NCI-H345 (cell line): ENCODE measurements around the gene SECTM1.
"Not testable (repeated sequence)": the region's sequence is repeated elsewhere in the genome, so short reads cannot be mapped to it uniquely, and the experiment has no call there.

Source experiments
- DNase-seq: peaks from one replicate; lab custom pipeline; 2025; lab: John Stamatoyannopoulos, UW

SECTM1 gene

DNA sequence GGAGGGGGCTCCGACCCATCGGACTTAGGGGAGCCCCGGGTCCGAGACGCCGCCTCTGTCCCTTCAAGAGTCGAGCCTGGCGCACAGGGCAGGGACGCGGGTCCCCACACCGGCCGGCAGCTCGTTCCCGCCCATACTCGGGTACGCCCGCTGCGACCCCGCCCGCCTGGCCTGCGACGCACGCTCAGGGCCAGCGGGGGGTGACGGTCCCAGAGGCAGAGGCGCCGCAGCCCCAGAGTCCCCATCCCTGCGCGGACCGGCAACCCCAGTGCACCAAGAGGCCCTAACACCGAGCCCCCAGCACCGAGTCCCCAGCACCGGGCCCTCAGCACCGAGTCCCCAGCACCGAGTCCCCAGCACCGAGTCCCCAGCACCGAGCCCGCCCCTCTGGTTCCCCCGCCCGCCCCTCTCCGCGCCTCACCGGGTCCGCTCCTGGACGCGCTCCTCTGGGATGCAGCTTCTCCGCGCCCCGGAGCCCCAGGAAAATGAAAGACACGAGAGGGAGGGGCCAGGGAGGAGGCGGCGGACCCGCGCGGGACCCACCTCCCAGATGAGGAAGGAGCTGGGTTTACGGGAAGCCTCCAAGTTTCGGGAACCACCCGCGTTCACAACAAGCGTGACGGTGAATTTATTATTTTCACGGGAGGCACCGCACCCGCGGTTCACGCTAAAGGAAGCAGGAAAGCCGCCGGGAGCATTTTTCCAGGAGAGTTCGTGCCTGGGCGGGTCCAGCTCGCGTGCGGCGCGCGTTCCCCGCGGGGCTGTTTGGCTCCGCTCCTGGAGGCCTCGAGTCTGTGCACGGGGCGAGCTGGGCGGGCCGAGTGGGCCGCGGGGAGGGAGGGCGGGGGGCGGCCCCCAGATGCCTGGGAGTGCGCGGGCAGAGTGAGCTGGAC lies at the start of gene SECTM1:
SECTM1 (minus strand) TSS at position 488 of the 893 bp plus-strand sequence. CDS start 6,526 bp downstream, outside the sequence.
- peak; percentile 23 for DNase-seq

- no peak for DNase-seq
Observed at GRCh38 chr17:82382933-82383255, 49.3 kb upstream of the SECTM1 start.

DNA sequence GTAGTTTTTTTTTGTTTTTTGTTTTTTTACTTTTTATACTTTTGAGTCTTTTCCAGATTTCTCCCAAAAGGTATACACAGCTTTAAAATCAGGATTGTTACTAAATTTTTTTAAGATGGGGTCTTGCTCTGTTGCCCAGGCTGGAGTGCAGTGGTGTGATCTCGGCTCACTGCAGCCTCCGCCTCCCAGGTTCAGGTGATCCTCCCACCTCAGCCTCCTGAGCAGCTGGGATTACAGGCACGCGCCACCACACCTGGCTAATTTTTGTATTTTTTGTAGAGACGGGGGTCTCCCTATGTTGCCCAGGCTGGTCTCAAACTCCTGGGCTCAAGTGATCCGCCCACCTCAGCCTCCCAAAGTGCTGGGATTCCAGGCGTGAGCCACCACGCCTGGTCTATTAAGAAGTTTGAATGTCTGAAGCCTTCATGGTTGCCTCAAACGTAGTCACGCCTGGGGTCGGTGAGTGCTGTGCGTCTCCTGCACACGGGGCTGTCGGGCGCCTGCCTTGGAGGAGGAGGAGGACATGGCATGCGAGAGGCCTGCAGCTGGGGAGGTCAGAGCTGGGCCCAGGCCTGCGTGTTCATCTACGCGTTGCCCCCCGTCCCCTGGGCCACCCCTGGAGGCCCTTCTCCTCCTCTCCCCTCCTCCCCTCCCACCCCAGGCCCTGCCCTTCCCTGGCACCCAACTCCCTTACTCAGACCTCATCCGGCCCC lies 48.8 kb upstream of the SECTM1 start:
- not testable (repeated sequence) for DNase-seq

- not testable (repeated sequence) for DNase-seq
Observed at GRCh38 chr17:82381703-82382009, 48.1 kb upstream of the SECTM1 start.

DNA sequence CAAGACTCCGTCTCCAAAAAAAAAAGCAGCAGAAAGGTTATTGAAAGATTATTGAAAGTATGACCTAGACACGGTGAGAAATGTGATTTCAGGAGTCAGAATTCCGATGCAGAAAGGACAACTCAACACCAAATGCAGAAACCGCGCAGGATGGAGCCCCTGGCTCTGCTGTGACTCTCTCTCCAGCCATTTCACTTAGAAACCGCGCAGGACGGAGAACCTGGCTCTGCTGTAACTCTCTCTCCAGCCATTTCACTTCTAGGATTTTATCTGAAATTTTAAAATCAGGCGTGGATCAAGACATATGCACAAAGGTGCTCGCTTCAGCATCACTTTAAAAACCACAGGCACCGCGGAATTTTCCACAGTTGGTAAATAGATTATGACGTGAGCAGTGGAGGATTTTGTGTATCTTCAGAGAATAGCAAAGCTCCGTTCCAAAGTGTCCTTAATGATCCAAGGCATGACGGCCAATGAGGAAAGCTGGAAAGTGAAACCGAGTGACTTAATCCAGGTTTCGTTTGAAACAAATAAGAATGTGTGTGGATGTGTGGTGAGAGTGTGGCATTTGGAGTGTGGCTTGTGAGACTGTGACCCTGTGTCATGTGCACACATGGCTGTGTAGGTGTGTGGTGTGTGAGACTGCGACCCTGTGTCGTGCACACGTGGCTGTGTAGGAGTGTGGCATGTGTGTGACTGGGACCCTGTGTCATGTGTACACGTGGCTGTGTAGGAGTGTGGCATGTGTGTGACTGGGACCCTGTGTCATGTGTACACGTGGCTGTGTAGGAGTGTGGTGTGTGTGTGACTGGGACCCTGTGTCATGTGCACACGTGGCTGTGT lies 47.5 kb upstream of the SECTM1 start:
- peak; percentile 10 for DNase-seq

GRCh38 chr17:82378741-82379021 lies 45.1 kb upstream of the SECTM1 start:
- no peak for DNase-seq

- no peak for DNase-seq
Observed at GRCh38 chr17:82377924-82378740, 44.6 kb upstream of the SECTM1 start.

DNA sequence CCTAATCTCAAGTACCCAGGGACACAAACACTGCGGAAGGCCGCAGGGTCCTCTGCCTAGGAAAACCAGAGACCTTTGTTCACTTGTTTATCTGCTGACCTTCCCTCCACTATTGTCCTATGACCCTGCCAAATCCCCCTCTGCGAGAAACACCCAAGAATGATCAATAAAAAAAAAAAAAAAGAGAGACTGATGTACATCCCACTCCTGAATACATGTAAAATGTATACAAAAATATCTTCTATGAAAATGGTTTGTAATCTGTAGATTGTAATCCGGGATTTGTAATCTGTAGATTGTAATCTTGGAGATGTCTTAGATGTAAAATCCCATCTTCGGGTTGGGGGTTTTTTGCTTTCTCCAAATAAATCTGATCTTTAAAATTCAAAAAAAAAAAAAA lies 43.7 kb upstream of the SECTM1 start:
- not testable (repeated sequence) for DNase-seq

- DNase-seq, result no peak
Observed at GRCh38 chr17:82376042-82376730, 42.6 kb upstream of the SECTM1 start.

DNA sequence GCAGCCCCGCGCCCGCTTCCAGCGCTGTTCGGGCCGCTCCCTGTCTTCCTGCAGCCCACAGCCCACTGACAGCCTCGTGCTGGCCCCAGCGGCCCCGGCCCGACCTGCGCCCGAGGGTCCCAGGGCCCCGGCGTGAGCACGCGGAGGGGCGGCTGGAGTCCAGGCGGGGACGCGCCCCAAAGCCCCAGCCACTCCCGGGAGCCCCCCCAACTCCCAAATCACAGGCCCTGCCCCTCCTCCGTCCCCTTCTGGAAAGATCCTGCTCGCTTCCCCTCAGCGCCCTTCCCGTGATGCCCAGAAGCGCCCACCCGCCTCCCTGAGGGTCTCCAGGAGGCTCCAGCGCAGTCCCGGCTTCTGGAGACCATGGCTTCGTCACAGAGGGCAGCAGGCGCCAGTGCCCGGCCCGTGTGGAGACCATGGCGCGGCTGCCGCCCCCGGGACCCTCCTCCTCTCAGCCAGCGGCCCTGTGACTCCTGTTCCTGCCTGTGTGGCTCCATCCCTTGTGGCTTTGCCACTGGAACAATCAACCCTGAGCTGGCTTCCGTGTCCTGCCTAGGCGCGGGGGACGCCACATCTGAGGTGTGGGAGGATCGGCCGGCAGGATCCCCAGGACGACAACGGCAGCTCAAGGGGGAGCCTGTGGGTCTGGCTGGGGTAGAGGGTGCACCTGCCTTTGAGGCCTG lies 41.9 kb upstream of the SECTM1 start:
- DNase-seq, result no peak

- DNase-seq, result no peak
Observed at GRCh38 chr17:82374626-82375331, 41.2 kb upstream of the SECTM1 start.

DNA sequence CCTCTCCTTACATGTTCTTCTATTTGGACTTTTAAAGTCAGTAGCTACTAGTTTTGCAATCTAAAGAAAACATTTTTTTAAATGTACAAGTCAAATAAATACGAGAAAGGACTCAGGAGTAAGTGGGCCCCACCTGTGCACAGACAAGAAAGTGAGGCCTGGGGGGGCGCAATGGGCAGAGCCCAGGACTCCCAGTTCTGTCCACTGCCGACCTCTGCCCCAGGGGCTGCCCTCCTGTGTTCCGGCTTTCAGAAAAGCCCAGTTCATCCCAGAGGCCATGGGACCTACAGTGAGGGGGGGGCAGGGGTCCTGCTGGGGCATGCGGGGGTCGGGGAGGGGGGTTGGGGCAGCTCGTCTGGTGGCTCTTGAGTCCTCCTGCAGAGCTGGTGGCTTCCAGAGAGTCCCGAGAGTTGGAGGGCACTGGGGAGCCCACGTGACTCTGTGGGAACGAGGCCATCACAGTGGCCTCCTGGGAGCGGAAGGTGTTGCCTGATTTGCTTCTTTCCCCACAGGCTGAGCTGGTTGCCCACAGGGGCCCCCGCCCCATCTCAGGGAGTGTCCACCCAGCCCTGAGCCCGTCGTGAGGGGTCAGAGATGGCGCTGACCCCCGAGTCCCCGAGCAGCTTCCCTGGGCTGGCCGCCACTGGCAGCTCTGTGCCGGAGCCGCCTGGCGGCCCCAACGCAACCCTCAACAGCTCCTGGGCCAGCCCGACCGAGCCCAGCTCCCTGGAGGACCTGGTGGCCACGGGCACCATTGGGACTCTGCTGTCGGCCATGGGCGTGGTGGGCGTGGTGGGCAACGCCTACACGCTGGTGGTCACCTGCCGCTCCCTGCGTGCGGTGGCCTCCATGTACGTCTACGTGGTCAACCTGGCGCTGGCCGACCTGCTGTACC lies 40.4 kb upstream of the SECTM1 start:
- DNase-seq, result no peak

DNA sequence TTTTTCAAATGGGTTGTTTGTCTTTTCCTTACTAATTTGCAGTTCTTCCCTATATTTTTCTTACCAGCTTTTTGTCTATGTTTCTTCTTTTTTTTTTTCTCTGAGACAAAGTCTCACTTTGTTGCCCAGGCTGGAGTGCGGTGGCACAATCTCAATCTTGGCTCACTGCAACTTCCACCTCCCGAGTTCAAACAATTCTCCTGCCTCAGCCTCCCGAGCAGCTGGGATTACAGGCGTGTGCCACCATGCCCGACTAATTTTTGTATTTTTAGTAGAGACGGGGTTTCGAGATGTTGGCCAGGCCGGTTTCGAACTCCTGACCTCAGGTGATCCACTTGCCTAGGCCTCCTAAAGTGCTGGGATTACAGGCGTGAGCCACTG lies 39.5 kb upstream of the SECTM1 start:
- not testable (repeated sequence) for DNase-seq

DNA sequence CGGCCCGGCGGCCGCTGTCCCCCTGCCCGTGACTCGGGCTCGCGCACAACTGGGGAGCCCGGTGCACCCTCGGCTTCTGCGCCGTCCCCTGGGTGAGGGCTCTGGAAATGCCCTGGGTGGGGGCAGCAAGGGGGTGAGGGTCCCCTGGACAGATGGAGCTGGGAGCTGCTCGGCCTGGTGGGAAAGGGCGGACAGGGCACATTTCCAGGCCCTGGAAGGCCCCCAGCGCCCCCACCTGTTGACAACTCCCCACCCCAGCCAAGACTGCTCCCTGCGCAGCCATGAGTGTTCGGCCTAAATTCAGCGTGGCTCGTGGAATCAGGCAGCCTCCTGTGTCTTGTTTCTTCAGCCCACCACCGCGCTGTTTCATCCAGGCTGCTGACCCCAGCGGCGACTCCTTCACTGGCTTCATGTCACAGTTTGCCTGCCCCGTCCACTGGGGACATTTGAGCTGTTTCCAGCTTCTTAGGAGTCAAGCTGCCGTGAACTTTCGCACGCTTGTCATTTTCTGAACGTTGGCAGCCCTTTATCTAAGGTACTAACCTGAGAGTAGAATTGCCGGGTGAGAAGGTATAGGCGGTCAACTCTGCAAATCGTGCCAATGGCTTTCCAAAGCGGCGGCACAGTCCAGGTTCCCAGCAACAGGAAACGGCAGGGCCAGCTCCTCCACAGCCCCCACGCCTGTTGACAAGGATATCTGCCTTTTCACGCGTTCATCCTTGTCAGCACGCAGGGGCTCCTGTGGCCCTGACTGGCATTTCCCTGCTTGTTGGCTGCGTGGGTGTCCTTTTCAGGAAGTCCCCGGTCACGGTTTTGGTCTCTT lies 38.9 kb upstream of the SECTM1 start:
- no peak for DNase-seq

DNA sequence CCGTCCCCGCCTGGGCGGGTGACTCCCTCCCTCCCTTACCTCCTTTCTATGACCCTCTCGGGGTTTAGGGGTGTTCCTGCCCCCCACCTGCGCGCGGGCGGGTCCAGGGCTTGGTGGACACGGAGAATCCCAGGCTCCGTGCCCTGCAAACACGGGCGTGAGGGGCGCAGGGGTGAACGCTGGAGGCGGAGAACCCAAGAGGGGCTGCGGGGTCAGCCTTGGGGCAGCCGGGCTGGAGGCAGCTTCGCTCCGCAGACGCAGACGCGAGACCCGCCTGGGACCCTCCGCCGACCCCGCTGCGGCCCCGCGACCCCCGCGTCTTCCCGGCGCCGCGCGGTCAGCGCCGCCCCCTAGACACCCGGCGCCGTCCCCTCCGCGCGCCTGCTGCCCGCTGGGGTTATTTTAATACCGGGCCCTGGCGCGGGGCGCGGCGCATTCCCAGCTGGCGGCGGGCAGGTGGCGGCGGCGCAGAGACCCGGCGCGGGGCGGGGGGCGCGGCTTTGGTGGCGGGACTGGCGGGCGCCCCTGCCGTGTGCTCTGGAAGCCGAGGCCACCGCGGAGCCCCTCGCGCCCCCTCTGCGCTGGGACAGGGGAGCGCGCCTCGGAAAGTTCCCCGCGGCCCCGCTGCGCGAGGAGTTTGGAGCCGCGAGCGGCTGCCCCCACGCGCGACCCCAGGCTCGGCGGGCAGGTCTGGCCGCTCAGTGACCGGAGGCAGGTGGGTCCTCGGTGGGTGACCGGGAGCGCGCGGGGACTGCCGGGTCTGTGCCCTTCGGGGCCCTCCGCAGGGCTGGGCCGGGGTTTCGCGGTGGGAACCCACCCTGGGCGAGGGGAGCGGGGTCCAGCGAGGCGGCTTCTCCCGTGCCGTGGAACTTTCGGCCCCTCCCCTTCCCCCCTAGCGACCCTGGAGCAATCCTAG lies 38.0 kb upstream of the SECTM1 start, which contains the start of gene UTS2R:
UTS2R (plus strand) TSS at position 433 of the 916 bp plus-strand sequence. CDS start 2,560 bp downstream, outside the sequence.
- no peak for DNase-seq

DNA sequence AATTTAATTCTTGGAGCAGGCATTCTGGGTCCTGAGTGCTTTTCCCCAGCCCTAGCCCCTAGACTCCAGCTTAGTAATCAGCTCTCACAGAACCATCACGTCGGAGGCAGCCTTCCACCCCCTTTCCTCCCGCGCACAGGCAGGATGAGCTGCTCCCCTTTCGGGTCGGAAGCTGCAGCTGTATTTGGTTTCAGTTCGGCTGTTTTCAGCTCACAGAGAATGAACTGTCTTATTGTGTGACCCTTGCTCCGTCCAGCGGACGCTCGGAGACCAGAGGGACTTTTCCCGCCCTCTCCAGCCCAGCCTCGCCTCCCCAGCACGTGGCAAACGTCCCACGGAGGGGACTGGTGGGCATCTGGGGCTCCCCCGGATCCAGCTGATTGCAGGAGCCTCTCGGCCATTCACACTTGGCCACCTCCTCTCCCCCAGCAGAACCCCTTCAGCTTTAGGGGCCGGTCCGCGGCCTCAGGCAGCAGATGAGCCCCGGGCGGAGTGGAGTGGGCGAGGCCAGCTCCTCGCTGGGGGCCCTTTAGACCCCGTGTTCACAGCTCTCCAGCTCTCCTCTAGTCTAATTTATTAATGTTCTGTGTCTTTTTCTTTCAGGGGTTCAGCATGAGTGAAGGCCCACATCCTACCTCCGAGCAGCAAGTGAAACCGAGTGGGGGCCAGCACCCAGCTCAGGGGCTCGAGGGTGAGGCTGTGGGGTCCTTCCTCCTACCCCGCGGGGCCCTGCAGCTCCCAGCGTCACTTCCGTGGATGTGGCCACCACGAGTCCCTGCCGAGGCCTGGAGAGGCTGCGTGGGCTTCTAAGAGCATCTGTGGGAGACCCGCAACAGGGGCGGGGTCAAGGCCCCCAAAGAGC lies 37.1 kb upstream of the SECTM1 start:
- DNase-seq, result no peak
